Neural cell (in vitro differentiated cells): Measurements from ENCODE around the gene ABRAXAS1.

Experiments used
- CTCF ChIP-seq: fragments of 450-650 bp; IDR thresholded peaks from 2 replicates; pipeline ENCODE4 v1.5.1; 2014; ENCODE audit warnings: antibody characterized with exemption, mild to moderate bottlenecking, moderate library complexity; ENCODE audit not compliant: poor library complexity, severe bottlenecking
- EZH2 ChIP-seq: fragments of 200-600, 300-800 bp; shearing (Covaris generic), sonication (generic); IDR thresholded peaks from 2 replicates; pipeline ENCODE4 v1.6.1; 2014; ENCODE audit warnings: antibody characterized with exemption, low read length, borderline replicate concordance, mild to moderate bottlenecking; ENCODE audit not compliant: insufficient read depth, poor library complexity, severe bottlenecking
- TAF1 ChIP-seq: IDR thresholded peaks from 2 replicates; pipeline ENCODE4 v1.6.1; 2012; ENCODE audit warnings: low read depth

GRCh38 chr4:83486457-83487129 is 1.7 kb upstream of the ABRAXAS1 start:
- TF ChIP-seq CTCF (no peak), EZH2 (no peak), TAF1 (no peak)
